Neural cell (in vitro differentiated cells): ENCODE results near the gene BLOC1S1. TPM values are rescaled to one million over a fixed set of nuclear protein-coding genes. Genes with fewer than 3 reads are reported as not detected.

Experiments
- H2AFZ ChIP-seq: fragments of 200-600, 300-800 bp; sonication (generic), shearing (Covaris generic); 2 replicates; pipeline ENCODE4 v1.6.0; 2014; ENCODE audit warnings: low read depth, mild to moderate bottlenecking, antibody characterized with exemption, low read length, moderate library complexity
- H3F3A ChIP-seq: fragments of 200-600 bp; shearing (Covaris generic); 2 replicates; pipeline ENCODE4 v1.6.1; 2016; ENCODE audit warnings: mild to moderate bottlenecking, moderate library complexity, mixed read lengths, antibody characterized with exemption, low read length; ENCODE audit not compliant: insufficient read depth, poor library complexity, severe bottlenecking
- H3K27ac ChIP-seq: fragments of 200-600, 300-800 bp; sonication (generic), shearing (Covaris generic); 2 replicates; pipeline ENCODE4 v1.5.1; 2014; ENCODE audit warnings: mild to moderate bottlenecking, low read length, moderate library complexity
- H3K27me3 ChIP-seq: fragments of 300-800, 200-600 bp; sonication (generic), shearing (Covaris generic); 2 replicates; pipeline ENCODE4 v1.6.0; 2014; ENCODE audit warnings: mild to moderate bottlenecking, low read depth, low read length, moderate library complexity; ENCODE audit not compliant: insufficient read depth
- H3K36me3 ChIP-seq: fragments of 300-800, 200-600 bp; sonication (generic), shearing (Covaris generic); 2 replicates; pipeline ENCODE4 v1.5.1; 2014; ENCODE audit warnings: mild to moderate bottlenecking, antibody characterized with exemption, low read length, moderate library complexity; ENCODE audit not compliant: insufficient read depth
- H3K4me2 ChIP-seq: fragments of 300-800, 200-600 bp; sonication (generic), shearing (Covaris generic); 2 replicates; pipeline ENCODE4 v1.6.0; 2014; ENCODE audit warnings: mild to moderate bottlenecking, low read length
- H3K4me3 ChIP-seq: fragments of 300-800, 200-600 bp; sonication (generic), shearing (Covaris generic); 2 replicates; pipeline ENCODE4 v1.5.1; 2014; ENCODE audit warnings: mild to moderate bottlenecking, low read length, moderate library complexity
- H3K79me2 ChIP-seq: fragments of 200-600 bp; shearing (Covaris generic); replicated peaks from 2 replicates; pipeline ENCODE4 v1.6.0; 2014; ENCODE audit warnings: mild to moderate bottlenecking, low read length, moderate library complexity; ENCODE audit not compliant: insufficient read depth
- H3K9ac ChIP-seq: fragments of 300-800, 200-600 bp; sonication (generic), shearing (Covaris generic); 2 replicates; pipeline ENCODE4 v1.6.1; 2016; ENCODE audit warnings: mild to moderate bottlenecking, low read length, mixed read lengths
- H3K9me2 ChIP-seq: fragments of 200-600 bp; shearing (Covaris generic); 2 replicates; pipeline ENCODE4 v1.6.1; 2016; ENCODE audit warnings: mild to moderate bottlenecking, low read length, mixed read lengths; ENCODE audit not compliant: insufficient read depth
- H3K9me3 ChIP-seq: fragments of 200-600, 300-800 bp; sonication (generic), shearing (Covaris generic); 2 replicates; pipeline ENCODE4 v1.6.1; 2016; ENCODE audit warnings: mild to moderate bottlenecking, mixed run types, low read length, moderate library complexity, mixed read lengths
- H4K20me1 ChIP-seq: fragments of 200-600 bp; shearing (Covaris generic); 2 replicates; pipeline ENCODE4 v1.6.1; 2016; ENCODE audit warnings: mild to moderate bottlenecking, mixed run types; ENCODE audit not compliant: insufficient read depth
- CTCF ChIP-seq: fragments of 450-650 bp; IDR thresholded peaks from 2 replicates; pipeline ENCODE4 v1.5.1; 2014; ENCODE audit warnings: antibody characterized with exemption, mild to moderate bottlenecking, moderate library complexity; ENCODE audit not compliant: poor library complexity, severe bottlenecking
- EP300 ChIP-seq: fragments of 450-650 bp; conservative IDR thresholded peaks from 2 replicates; pipeline ENCODE4 v1.6.1; 2014; ENCODE audit warnings: antibody characterized with exemption, mild to moderate bottlenecking, moderate library complexity; ENCODE audit not compliant: poor library complexity, severe bottlenecking
- EZH2 ChIP-seq: fragments of 200-600, 300-800 bp; shearing (Covaris generic), sonication (generic); IDR thresholded peaks from 2 replicates; pipeline ENCODE4 v1.6.1; 2014; ENCODE audit warnings: antibody characterized with exemption, low read length, borderline replicate concordance, mild to moderate bottlenecking; ENCODE audit not compliant: insufficient read depth, poor library complexity, severe bottlenecking
- MXI1 ChIP-seq: fragments of 450-650 bp; conservative IDR thresholded peaks from 2 replicates; pipeline ENCODE4 v1.6.1; 2014; ENCODE audit warnings: antibody characterized with exemption, mild to moderate bottlenecking; ENCODE audit not compliant: poor library complexity, severe bottlenecking
- POLR2AphosphoS5 ChIP-seq: IDR thresholded peaks from 2 replicates; pipeline ENCODE4 v1.6.1; 2012
- RAD21 ChIP-seq: fragments of 450-650 bp; conservative IDR thresholded peaks from 2 replicates; pipeline ENCODE4 v1.6.1; 2014; ENCODE audit warnings: antibody characterized with exemption, mild to moderate bottlenecking, moderate library complexity
- SMC3 ChIP-seq: fragments of 450-650 bp; conservative IDR thresholded peaks from 2 replicates; pipeline ENCODE4 v1.6.1; 2014; ENCODE audit warnings: antibody characterized with exemption, mild to moderate bottlenecking, moderate library complexity; ENCODE audit not compliant: poor library complexity
- TAF1 ChIP-seq: IDR thresholded peaks from 2 replicates; pipeline ENCODE4 v1.6.1; 2012; ENCODE audit warnings: low read depth
- polyA plus RNA-seq: library from polyadenylated mRNA; depleted of rRNA; stranded (reverse); fragments of >200 nt; gene quantifications from 2 replicates; pipeline ENCODE4 v1.2.3, GENCODE V29; 2014
- TF ChIP-seq, protein P1 (sequence below): IDR thresholded peaks from 2 replicates; pipeline ENCODE4 v1.6.1; 2012; ENCODE audit warnings: borderline replicate concordance

BLOC1S1 gene
- polyA plus RNA-seq, 1 donor from 2014 or later: 217 TPM

- H3K36me3 ChIP-seq: peaks cover 3% of the 10 kb centered on the region
- H2AFZ ChIP-seq: no peak overlapping the region
- H3K27ac ChIP-seq: no peak overlapping the region
- H3K4me2 ChIP-seq: no peak overlapping the region
- no peaks in the 10 kb centered on the region for H4K20me1 ChIP-seq
- no peaks in the 10 kb centered on the region for H3F3A ChIP-seq
- peaks cover 8% of the 10 kb centered on the region for H3K79me2 ChIP-seq
- no peaks in the 10 kb centered on the region for H3K27me3 ChIP-seq
- H3K9me3 ChIP-seq: no peaks in the 10 kb centered on the region
- no peaks in the 10 kb centered on the region for H3K9me2 ChIP-seq
- H3K4me3 ChIP-seq: no peak overlapping the region
- H3K9ac ChIP-seq: no peak overlapping the region
- TF ChIP-seq MXI1 (no peak), CTCF (no peak)
- TF ChIP-seq, protein P1, sequence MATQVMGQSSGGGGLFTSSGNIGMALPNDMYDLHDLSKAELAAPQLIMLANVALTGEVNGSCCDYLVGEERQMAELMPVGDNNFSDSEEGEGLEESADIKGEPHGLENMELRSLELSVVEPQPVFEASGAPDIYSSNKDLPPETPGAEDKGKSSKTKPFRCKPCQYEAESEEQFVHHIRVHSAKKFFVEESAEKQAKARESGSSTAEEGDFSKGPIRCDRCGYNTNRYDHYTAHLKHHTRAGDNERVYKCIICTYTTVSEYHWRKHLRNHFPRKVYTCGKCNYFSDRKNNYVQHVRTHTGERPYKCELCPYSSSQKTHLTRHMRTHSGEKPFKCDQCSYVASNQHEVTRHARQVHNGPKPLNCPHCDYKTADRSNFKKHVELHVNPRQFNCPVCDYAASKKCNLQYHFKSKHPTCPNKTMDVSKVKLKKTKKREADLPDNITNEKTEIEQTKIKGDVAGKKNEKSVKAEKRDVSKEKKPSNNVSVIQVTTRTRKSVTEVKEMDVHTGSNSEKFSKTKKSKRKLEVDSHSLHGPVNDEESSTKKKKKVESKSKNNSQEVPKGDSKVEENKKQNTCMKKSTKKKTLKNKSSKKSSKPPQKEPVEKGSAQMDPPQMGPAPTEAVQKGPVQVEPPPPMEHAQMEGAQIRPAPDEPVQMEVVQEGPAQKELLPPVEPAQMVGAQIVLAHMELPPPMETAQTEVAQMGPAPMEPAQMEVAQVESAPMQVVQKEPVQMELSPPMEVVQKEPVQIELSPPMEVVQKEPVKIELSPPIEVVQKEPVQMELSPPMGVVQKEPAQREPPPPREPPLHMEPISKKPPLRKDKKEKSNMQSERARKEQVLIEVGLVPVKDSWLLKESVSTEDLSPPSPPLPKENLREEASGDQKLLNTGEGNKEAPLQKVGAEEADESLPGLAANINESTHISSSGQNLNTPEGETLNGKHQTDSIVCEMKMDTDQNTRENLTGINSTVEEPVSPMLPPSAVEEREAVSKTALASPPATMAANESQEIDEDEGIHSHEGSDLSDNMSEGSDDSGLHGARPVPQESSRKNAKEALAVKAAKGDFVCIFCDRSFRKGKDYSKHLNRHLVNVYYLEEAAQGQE: no peak
These were observed 5.9 kb downstream of the BLOC1S1 start for GRCh38 chr12:55721601-55722213.

DNA sequence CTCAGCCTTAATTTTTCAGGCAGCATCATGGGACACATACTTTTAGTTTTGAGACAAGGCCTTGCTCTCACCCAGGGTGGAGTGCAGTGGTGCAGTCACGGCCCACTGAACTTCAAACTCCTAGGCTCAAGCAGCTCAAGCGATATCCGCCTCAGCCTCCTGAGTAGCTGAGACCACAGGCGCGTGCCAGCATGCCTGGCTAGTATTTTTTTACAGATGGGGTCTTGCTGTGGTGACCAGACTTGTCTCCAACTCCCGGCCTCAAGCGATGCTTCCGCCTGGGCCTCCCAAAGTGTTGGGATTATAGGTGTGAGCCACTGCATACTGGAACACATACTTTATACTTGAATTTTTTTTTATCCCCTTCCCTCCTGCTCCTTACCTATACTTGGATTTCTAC lies 7.1 kb downstream of the BLOC1S1 start:
- no peak overlapping the region for H3K4me2 ChIP-seq
- no peak overlapping the region for H3K4me3 ChIP-seq
- H3K9ac ChIP-seq: no peak overlapping the region
- no peaks in the 10 kb centered on the region for H3F3A ChIP-seq
- H2AFZ ChIP-seq: no peak overlapping the region
- peaks cover 3% of the 10 kb centered on the region for H3K36me3 ChIP-seq
- no peaks in the 10 kb centered on the region for H3K9me3 ChIP-seq
- no peaks in the 10 kb centered on the region for H3K27me3 ChIP-seq
- H4K20me1 ChIP-seq: no peaks in the 10 kb centered on the region
- no peaks in the 10 kb centered on the region for H3K9me2 ChIP-seq
- H3K27ac ChIP-seq: no peak overlapping the region
- peaks cover 15% of the 10 kb centered on the region for H3K79me2 ChIP-seq
- TF ChIP-seq CTCF (no peak), SMC3 (no peak), EP300 (no peak), TAF1 (no peak), MXI1 (no peak), EZH2 (no peak), POLR2AphosphoS5 (no peak), RAD21 (no peak)
- TF ChIP-seq, protein P1: no peak
